IPS-18c (cell line): ENCODE data around the gene RPEL1.
"Not testable (repeated sequence)": the region's sequence is repeated elsewhere in the genome, so short reads cannot be mapped to it uniquely, and the experiment has no call there.

ENCODE experiments used
- H3K4me3 ChIP-seq: 2 replicates; pipeline ENCODE4 v1.7.0; 2013; ENCODE audit warnings: low read depth, mild to moderate bottlenecking, low read length, moderate library complexity; ENCODE audit not compliant: insufficient read depth
- H3K9me3 ChIP-seq: one replicate; pipeline ENCODE4 v1.6.1; 2013; ENCODE audit warnings: mild to moderate bottlenecking, low read length, moderate library complexity; ENCODE audit not compliant: control insufficient read depth, insufficient read depth

The RPEL1 gene

GRCh38 chr10:103227416-103227815 lies 18.3 kb upstream of the RPEL1 start:
- Histone ChIP-seq H3K4me3 (no peak overlapping the region), H3K9me3 (peaks cover 13% of the 10 kb centered on the region)

GRCh38 chr10:103231047-103231551 lies 14.6 kb upstream of the RPEL1 start:
- Histone ChIP-seq H3K9me3 (no peaks in the 10 kb centered on the region), H3K4me3 (no peak overlapping the region)

GRCh38 chr10:103232131-103232673 lies 13.5 kb upstream of the RPEL1 start:
- H3K4me3 ChIP-seq, result no peak overlapping the region
- no peaks in the 10 kb centered on the region for H3K9me3 ChIP-seq

- no peak overlapping the region for H3K4me3 ChIP-seq
- no peaks in the 10 kb centered on the region for H3K9me3 ChIP-seq
These were observed 12.8 kb upstream of the RPEL1 start for GRCh38 chr10:103232772-103233488.

GRCh38 chr10:103235775-103236174 lies 9.9 kb upstream of the RPEL1 start:
- H3K9me3 ChIP-seq, result no peaks in the 10 kb centered on the region
- no peak overlapping the region for H3K4me3 ChIP-seq

- H3K9me3 ChIP-seq, result no peaks in the 10 kb centered on the region
- H3K4me3 ChIP-seq, result no peak overlapping the region
These were observed 7.0 kb upstream of the RPEL1 start for GRCh38 chr10:103238506-103239252.

- Histone ChIP-seq H3K4me3 (no peak overlapping the region), H3K9me3 (no peaks in the 10 kb centered on the region)
These were observed 4.2 kb upstream of the RPEL1 start for GRCh38 chr10:103241262-103242011.

- Histone ChIP-seq H3K9me3 (no peaks in the 10 kb centered on the region), H3K4me3 (no peak overlapping the region)
These were observed 918 bp upstream of the RPEL1 start for GRCh38 chr10:103244666-103245271.

- no peaks in the 10 kb centered on the region for H3K9me3 ChIP-seq
- no peak overlapping the region for H3K4me3 ChIP-seq
These were observed 637 bp downstream of the RPEL1 start for GRCh38 chr10:103246324-103246723.

GRCh38 chr10:103254113-103254512 lies 8.4 kb downstream of the RPEL1 start:
- Histone ChIP-seq H3K4me3 (no peak overlapping the region), H3K9me3 (peaks cover 4% of the 10 kb centered on the region)

GRCh38 chr10:103254538-103255325 lies 9.0 kb downstream of the RPEL1 start:
- H3K9me3 ChIP-seq, result peaks cover 7% of the 10 kb centered on the region

GRCh38 chr10:103256613-103257012 lies 10.9 kb downstream of the RPEL1 start:
- peaks cover 7% of the 10 kb centered on the region for H3K9me3 ChIP-seq
- H3K4me3 ChIP-seq, result no peak overlapping the region

More at GRCh38 chr10:103254538-103255325, 9.0 kb downstream of the RPEL1 start:
- no peak overlapping the region for H3K4me3 ChIP-seq

GRCh38 chr10:103257812-103258211 lies 12.1 kb downstream of the RPEL1 start:
- H3K9me3 ChIP-seq, result peaks cover 7% of the 10 kb centered on the region
- no peak overlapping the region for H3K4me3 ChIP-seq

- H3K9me3 ChIP-seq, H3K4me3 ChIP-seq: not testable (repeated sequence)
These were observed 13.2 kb downstream of the RPEL1 start for GRCh38 chr10:103258928-103259327.

GRCh38 chr10:103259989-103260388 lies 14.3 kb downstream of the RPEL1 start:
- Histone ChIP-seq H3K4me3 (peak overlapping the region; percentile 15; the same call in 1 of the 2 replicates), H3K9me3 (peaks cover 7% of the 10 kb centered on the region)

GRCh38 chr10:103262229-103262628 lies 16.5 kb downstream of the RPEL1 start:
- Histone ChIP-seq H3K4me3 (no peak overlapping the region), H3K9me3 (peaks cover 7% of the 10 kb centered on the region)
